AG04450 (cell line): ENCODE results near the gene SIPA1L3. TPM values are rescaled to one million over a fixed set of nuclear protein-coding genes. Genes with fewer than 3 reads are reported as not detected.

Source experiments
- CTCF ChIA-PET: fragments of 300-600, 350-600 bp; formaldehyde crosslinking; extraction: SDS; loops from one replicate; lab custom pipeline; 2022; ENCODE audit warnings: antibody characterized with exemption, inconsistent platforms; lab: Charles Lee
- POLR2A ChIA-PET: fragments of 350-600 bp; formaldehyde crosslinking; extraction: SDS; loops from one replicate; lab custom pipeline; 2021; ENCODE audit warnings: antibody characterized with exemption, inconsistent platforms; lab: Yijun Ruan, JAX
- DNase-seq: peaks from one replicate; pipeline ENCODE4 v3.0.0-alpha.2; 2011; ENCODE audit warnings: low read depth, low spot score
- H3K27ac ChIP-seq: one replicate; pipeline ENCODE4 v1.5.1; 2012; ENCODE audit warnings: low read depth, low read length, control low read depth
- H3K27me3 ChIP-seq: one replicate; pipeline ENCODE4 v1.6.0; 2012; ENCODE audit warnings: low read length; ENCODE audit not compliant: control insufficient read depth, insufficient read depth
- H3K4me3 ChIP-seq: 2 replicates; pipeline ENCODE4 v1.5.1; 2011; ENCODE audit warnings: mild to moderate bottlenecking, low read depth, low read length, control low read depth
- H3K9me3 ChIP-seq: 2 replicates; pipeline ENCODE4 v1.5.1; 2012; ENCODE audit warnings: low read length; ENCODE audit not compliant: control insufficient read depth, insufficient read depth
- polyA plus RNA-seq: library from polyadenylated mRNA; depleted of rRNA; stranded (reverse); fragments of >200 nt; gene quantifications from 2 replicates; pipeline ENCODE4 v1.2.3, GENCODE V29; 2011
- TF ChIP-seq, protein P1 (sequence below): IDR thresholded peaks from 2 replicates; pipeline ENCODE4 v1.5.1; 2011; ENCODE audit warnings: low read depth, low read length, control low read depth, inconsistent platforms

The SIPA1L3 gene
- polyA plus RNA-seq, 1 experiment: 4.9 TPM

DNA sequence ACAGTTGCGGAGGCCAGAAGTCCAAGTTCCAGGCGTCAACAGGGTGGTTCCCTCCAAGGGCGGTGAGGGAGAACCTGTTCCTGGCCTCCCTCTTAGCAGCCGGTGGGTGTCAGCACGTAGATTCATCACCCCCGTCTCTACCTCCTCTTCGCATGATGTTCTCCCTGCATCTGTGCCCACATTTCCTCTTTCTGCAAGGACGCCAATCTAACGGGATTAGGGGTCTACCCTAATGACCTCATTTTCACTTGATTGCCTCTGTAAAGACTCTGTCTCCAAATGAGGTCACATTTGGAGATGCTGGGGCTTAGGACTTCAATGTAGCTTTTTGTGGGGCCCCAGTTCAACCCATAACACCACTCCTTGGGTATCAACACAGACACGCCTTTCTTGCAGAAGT is 278.6 kb downstream of the SIPA1L3 start:
- H3K9me3 ChIP-seq: peaks cover 3% of the 10 kb centered on the region
- TF ChIP-seq, protein P1, sequence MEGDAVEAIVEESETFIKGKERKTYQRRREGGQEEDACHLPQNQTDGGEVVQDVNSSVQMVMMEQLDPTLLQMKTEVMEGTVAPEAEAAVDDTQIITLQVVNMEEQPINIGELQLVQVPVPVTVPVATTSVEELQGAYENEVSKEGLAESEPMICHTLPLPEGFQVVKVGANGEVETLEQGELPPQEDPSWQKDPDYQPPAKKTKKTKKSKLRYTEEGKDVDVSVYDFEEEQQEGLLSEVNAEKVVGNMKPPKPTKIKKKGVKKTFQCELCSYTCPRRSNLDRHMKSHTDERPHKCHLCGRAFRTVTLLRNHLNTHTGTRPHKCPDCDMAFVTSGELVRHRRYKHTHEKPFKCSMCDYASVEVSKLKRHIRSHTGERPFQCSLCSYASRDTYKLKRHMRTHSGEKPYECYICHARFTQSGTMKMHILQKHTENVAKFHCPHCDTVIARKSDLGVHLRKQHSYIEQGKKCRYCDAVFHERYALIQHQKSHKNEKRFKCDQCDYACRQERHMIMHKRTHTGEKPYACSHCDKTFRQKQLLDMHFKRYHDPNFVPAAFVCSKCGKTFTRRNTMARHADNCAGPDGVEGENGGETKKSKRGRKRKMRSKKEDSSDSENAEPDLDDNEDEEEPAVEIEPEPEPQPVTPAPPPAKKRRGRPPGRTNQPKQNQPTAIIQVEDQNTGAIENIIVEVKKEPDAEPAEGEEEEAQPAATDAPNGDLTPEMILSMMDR: no peak
- ChIA-PET POLR2A (no interaction called here), CTCF (no interaction called here)
- H3K27me3 ChIP-seq: no peaks in the 10 kb centered on the region
- no peak overlapping the region for H3K27ac ChIP-seq
- DNase-seq: no peak
- H3K4me3 ChIP-seq: no peak overlapping the region

DNA sequence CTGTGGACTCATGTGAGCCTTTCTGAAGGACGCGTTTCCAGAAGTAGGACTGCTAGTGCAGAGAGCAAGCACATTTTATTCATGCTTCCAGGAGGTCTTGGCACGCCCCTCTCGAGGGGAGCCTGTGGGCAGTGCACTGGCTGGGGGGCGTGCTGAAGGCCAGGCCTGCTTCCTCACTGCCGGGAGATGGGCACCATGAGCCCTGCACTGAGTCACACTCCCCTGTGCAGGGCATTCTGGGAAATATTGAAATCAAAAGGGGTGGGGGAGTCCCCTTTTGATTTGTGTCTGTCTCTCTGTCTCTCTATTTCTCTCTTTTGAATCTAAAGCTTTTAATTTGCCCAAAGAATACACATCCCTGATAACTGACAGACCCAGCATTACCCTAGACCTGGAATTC is 283.1 kb downstream of the SIPA1L3 start:
- no peak overlapping the region for H3K27ac ChIP-seq
- ChIA-PET POLR2A (no interaction called here), CTCF (no interaction called here)

GRCh38 chr19:38190793-38191192 is 283.8 kb downstream of the SIPA1L3 start:
- H3K27me3 ChIP-seq: no peaks in the 10 kb centered on the region
- no peaks in the 10 kb centered on the region; the same call in 1 of the 2 replicates for H3K9me3 ChIP-seq
- no peak overlapping the region for H3K27ac ChIP-seq
- ChIA-PET POLR2A (no interaction called here), CTCF (interaction anchor here (1.2 kb wide), 1 partner anchor 288 kb away, joined by 3 read pairs; no protein-coding TSS in a partner anchor)
- no peak for DNase-seq
- no peak overlapping the region for H3K4me3 ChIP-seq
- TF ChIP-seq, protein P1: no peak

More for the DNA sequence above, 283.1 kb downstream of the SIPA1L3 start:
- TF ChIP-seq, protein P1: no peak
- no peak for DNase-seq
- Histone ChIP-seq H3K4me3 (no peak overlapping the region), H3K9me3 (no peaks in the 10 kb centered on the region; the same call in 1 of the 2 replicates), H3K27me3 (no peaks in the 10 kb centered on the region)

DNA sequence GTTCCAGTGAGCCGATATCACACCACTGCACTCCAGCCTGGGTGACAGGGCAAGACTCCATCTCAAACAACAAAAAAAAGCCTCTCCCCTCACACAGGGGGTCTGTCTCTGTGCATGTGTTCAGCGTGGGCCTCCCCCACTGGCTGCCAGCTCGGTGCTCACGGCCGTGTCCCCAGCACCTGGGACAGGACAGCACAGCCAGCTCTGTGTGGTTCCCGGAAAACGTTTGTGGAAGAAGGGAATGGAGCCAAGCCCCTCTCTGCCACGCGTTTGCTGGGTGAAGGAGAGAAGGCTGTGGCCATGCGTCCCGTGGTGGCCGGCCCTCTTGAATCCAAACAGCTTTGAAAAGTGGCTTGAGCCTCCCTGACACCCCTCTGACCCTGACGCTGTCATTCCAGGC is 284.7 kb downstream of the SIPA1L3 start:
- ChIA-PET CTCF (interaction anchor here (1.2 kb wide), 1 partner anchor 289 kb away, joined by 3 read pairs; no protein-coding TSS in a partner anchor), POLR2A (no interaction called here)
- Histone ChIP-seq H3K27ac (no peak overlapping the region), H3K9me3 (no peaks in the 10 kb centered on the region; the same call in 1 of the 2 replicates), H3K4me3 (no peak overlapping the region), H3K27me3 (no peaks in the 10 kb centered on the region)
- TF ChIP-seq, protein P1: no peak
- no peak for DNase-seq

GRCh38 chr19:38193445-38193844 is 286.4 kb downstream of the SIPA1L3 start:
- no peaks in the 10 kb centered on the region; the same call in 1 of the 2 replicates for H3K9me3 ChIP-seq
- TF ChIP-seq, protein P1: no peak
- H3K27ac ChIP-seq: no peak overlapping the region
- POLR2A ChIA-PET: no interaction called here
- H3K4me3 ChIP-seq: no peak overlapping the region
- CTCF ChIA-PET: no interaction called here
- H3K27me3 ChIP-seq: no peaks in the 10 kb centered on the region
- DNase-seq: no peak
